ENCODE measurements around the gene PANX1. TPM values are rescaled to one million over a fixed set of nuclear protein-coding genes. Genes with fewer than 3 reads are reported as not detected.

PANX1 gene
- total RNA-seq, 1 experiment from 2014 or later, result 22.9 TPM

GRCh38 chr11:94186342-94187203 is 57.9 kb downstream of the PANX1 start:
- DNase-seq (ENCODE audit: low spot score), result no peak
- Mint-ChIP-seq H3K36me3 (peaks cover 14% of the 10 kb centered on the region), H3K27ac (no peak overlapping the region), H3K27me3 (ENCODE audit: low read depth) (no peaks in the 10 kb centered on the region), H3K4me1 (peaks cover 19% of the 10 kb centered on the region), H3K9me3 (peaks cover 10% of the 10 kb centered on the region), H3K4me3 (no peak overlapping the region)
- TF ChIP-seq ETV6 (CRISPR knock-in tag; IDR thresholded peaks at IDR 0.05), result no peak
- TF ChIP-seq KAT7 (CRISPR knock-in tag; IDR thresholded peaks at IDR 0.05; ENCODE audit: borderline replicate concordance), result no peak
- TF ChIP-seq RELA (CRISPR knock-in tag; IDR thresholded peaks at IDR 0.05; ENCODE audit: borderline replicate concordance), result no peak
- TF ChIP-seq NFYB (CRISPR knock-in tag; conservative IDR thresholded peaks at IDR 0.05; ENCODE audit: low read depth), result no peak
- no peak for TF ChIP-seq E2F4 (CRISPR knock-in tag; IDR thresholded peaks at IDR 0.05; ENCODE audit: borderline replicate concordance, low read depth)
- TF ChIP-seq EMX1 (CRISPR knock-in tag; IDR thresholded peaks at IDR 0.05), result no peak
- TF ChIP-seq TEAD4 (CRISPR knock-in tag; IDR thresholded peaks at IDR 0.05), result no peak
- TF ChIP-seq MXD4 (CRISPR knock-in tag; IDR thresholded peaks at IDR 0.05; ENCODE audit: borderline replicate concordance), result no peak
- no peak for TF ChIP-seq OVOL2 (CRISPR knock-in tag; IDR thresholded peaks at IDR 0.05; ENCODE audit: borderline replicate concordance)
- TF ChIP-seq ELF4 (CRISPR knock-in tag; IDR thresholded peaks at IDR 0.05; ENCODE audit: low read depth), result no peak
- no peak for TF ChIP-seq GRHL2 (CRISPR knock-in tag; IDR thresholded peaks at IDR 0.05; ENCODE audit: insufficient replicate concordance, severe bottlenecking)
- CTCF ChIA-PET, result interaction anchor here (1.2 to 1.5 kb wide), 2 partner anchors 51 to 291 kb away, joined by 4 to 6 read pairs; no protein-coding TSS in a partner anchor
- peak; percentile 65 for ATAC-seq
- POLR2A ChIA-PET, result interaction anchor here (1.3 kb wide), 1 partner anchor 58 kb away, joined by 5 read pairs; the partner anchor contains the start of gene PANX1

DNA sequence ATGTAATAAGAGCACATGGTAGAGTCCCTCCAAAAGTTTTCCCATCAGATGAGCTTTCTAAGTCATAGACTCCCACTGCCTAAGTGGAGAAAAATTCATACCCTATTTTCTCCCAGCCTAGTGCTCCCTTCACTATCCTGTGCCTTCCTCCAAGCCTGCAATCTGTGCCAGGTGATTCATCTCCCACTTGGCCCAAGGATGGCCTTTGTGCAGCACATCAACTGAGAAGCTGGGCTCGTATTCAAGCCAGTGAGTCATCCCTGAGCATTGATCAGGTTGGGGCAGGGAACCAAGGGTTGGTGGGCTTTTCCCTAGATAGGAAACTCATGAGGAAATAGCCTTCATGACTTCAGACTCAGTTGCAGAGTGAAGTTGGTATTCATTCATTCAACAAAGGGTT is 64.6 kb downstream of the PANX1 start:
- TF ChIP-seq NFE2L1 (CRISPR knock-in tag; IDR thresholded peaks at IDR 0.05) (no peak), GTF2I (CRISPR knock-in tag; conservative IDR thresholded peaks at IDR 0.05) (no peak), OVOL2 (CRISPR knock-in tag; IDR thresholded peaks at IDR 0.05; ENCODE audit: borderline replicate concordance) (no peak), ZNF281 (CRISPR knock-in tag; IDR thresholded peaks at IDR 0.05) (no peak), ZNF263 (CRISPR knock-in tag; IDR thresholded peaks at IDR 0.05; ENCODE audit: low read depth) (no peak), ZNF121 (CRISPR knock-in tag; IDR thresholded peaks at IDR 0.05) (no peak), E2F1 (CRISPR knock-in tag; IDR thresholded peaks at IDR 0.05) (no peak), NR1H2 (CRISPR knock-in tag; IDR thresholded peaks at IDR 0.05) (no peak), NR2C2 (CRISPR knock-in tag; IDR thresholded peaks at IDR 0.05) (no peak), SMAD4 (CRISPR knock-in tag; IDR thresholded peaks at IDR 0.05) (no peak)
- POLR2A ChIA-PET, result no interaction called here
- Mint-ChIP-seq H3K4me1 (peaks cover 14% of the 10 kb centered on the region), H3K4me3 (no peak overlapping the region), H3K27me3 (ENCODE audit: low read depth) (no peaks in the 10 kb centered on the region), H3K9me3 (peaks cover 10% of the 10 kb centered on the region), H3K36me3 (peaks cover 5% of the 10 kb centered on the region; the same call in 1 of the 2 replicates), H3K27ac (no peak overlapping the region)
- CTCF ChIA-PET, result interaction anchor here (1.2 kb wide), 1 partner anchor 272 kb away, joined by 3 read pairs; no protein-coding TSS in a partner anchor
- ATAC-seq (no peak), DNase-seq (ENCODE audit: low spot score) (no peak)

Data from WTC11 (cell line).